ENCODE data around the gene RNF26.

The RNF26 gene

GRCh38 chr11:119320240-119320775 lies 14.0 kb upstream of the RNF26 start:
- Histone ChIP-seq H3K4me1 (ENCODE audit: insufficient read depth, insufficient read length) (peaks cover 18% of the 10 kb centered on the region), H3K9ac (ENCODE audit: insufficient read length, low read depth) (peak overlapping the region; percentile 75)

DNA sequence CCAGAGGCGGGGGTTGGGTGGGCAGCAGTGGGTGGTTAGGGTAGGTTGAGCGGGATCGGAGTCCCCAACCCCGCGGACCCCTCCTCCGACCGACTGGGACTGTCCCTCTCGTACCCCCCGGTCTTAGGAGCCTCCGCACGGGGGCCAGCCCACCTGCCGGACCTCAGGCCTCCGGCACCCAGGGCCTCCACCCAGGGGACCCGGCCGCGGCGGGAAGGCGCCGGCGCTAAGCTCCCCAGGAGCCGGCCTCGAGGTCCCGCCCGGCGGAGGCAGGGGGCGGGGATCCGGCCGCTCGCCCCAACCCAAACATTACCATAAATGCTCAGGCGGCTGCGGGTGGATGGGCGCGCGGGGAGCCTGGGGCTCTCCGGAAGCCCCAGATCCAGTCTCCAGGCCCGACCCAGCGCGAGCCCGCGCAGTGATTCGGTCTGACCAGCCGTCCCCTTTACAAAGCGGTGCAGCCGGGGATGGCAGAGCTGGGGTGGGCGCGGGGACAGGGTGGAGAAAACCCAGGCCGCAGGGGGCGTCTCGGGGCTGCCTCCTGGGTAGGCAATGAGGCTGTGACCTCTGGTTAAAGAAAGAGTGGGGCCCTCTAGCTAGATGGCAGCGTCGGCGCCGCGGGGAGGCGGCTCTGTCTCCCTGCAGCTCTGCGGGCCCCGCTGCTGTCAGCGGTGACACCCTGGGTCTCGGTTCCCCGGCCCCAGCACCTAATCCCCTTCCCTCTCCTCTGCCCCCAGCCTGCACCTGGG lies 13.4 kb upstream of the RNF26 start:
- Histone ChIP-seq H3K4me3 (ENCODE audit: insufficient read length, low read depth) (peak overlapping the region; percentile 39), H3K4me1 (ENCODE audit: insufficient read depth, insufficient read length) (peaks cover 15% of the 10 kb centered on the region)
- no peak for DNase-seq (ENCODE audit: low read depth, low spot score)

More at GRCh38 chr11:119320240-119320775, 14.0 kb upstream of the RNF26 start:
- peak overlapping the region; percentile 39 for H3K4me3 ChIP-seq (ENCODE audit: insufficient read length, low read depth)
- no peaks in the 10 kb centered on the region for H3K9me3 ChIP-seq (ENCODE audit: insufficient read depth, low read length)
- H3K27me3 ChIP-seq (ENCODE audit: insufficient read depth, insufficient read length): peaks cover 14% of the 10 kb centered on the region
- no peak for DNase-seq (ENCODE audit: low read depth, low spot score)
- no peaks in the 10 kb centered on the region for H3K36me3 ChIP-seq (ENCODE audit: insufficient read depth, insufficient read length, low read length)
- no peak for TF ChIP-seq ZNF274 (IDR thresholded peaks at IDR 0.05; ENCODE audit: low read depth, low read length)
- no peak for TF ChIP-seq YY1 (IDR thresholded peaks at IDR 0.05; ENCODE audit: insufficient read depth, insufficient read length)
- TF ChIP-seq SUZ12 (IDR thresholded peaks at IDR 0.05; ENCODE audit: extremely low read depth, insufficient read depth, insufficient read length): no peak

DNA sequence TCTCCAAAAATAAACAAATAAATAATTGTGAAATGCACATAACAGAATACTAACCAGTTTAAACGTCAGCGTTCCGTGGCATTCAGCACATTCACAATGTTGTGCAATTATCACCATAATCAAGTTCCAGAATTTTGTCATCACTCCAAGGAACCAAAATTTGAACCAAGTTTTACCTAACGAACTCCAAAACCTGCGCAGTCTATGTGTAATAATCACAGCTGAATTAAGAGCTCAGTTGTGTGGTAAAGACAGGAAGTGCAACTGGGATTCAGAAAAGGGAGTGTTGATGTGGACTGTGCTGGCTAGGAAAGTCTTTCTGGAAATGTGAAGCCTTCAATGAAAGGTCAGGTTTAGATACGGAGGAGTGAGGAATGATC lies 12.0 kb upstream of the RNF26 start:
- no peak overlapping the region for H3K4me3 ChIP-seq (ENCODE audit: insufficient read length, low read depth)
- no peaks in the 10 kb centered on the region for H3K36me3 ChIP-seq (ENCODE audit: insufficient read depth, insufficient read length, low read length)
- DNase-seq (ENCODE audit: low read depth, low spot score): no peak
- H3K9ac ChIP-seq (ENCODE audit: insufficient read length, low read depth): peak overlapping the region; percentile 75
- no peaks in the 10 kb centered on the region for H3K9me3 ChIP-seq (ENCODE audit: insufficient read depth, low read length)
- TF ChIP-seq SUZ12 (IDR thresholded peaks at IDR 0.05; ENCODE audit: extremely low read depth, insufficient read depth, insufficient read length): no peak
- no peak for TF ChIP-seq YY1 (IDR thresholded peaks at IDR 0.05; ENCODE audit: insufficient read depth, insufficient read length)
- TF ChIP-seq ZNF274 (IDR thresholded peaks at IDR 0.05; ENCODE audit: low read depth, low read length): no peak
- no peaks in the 10 kb centered on the region for H3K27me3 ChIP-seq (ENCODE audit: insufficient read depth, insufficient read length)
- H3K4me1 ChIP-seq (ENCODE audit: insufficient read depth, insufficient read length): peaks cover 12% of the 10 kb centered on the region

More for the DNA sequence above, 13.4 kb upstream of the RNF26 start:
- H3K36me3 ChIP-seq (ENCODE audit: insufficient read depth, insufficient read length, low read length): no peaks in the 10 kb centered on the region
- H3K9me3 ChIP-seq (ENCODE audit: insufficient read depth, low read length): no peaks in the 10 kb centered on the region
- H3K27me3 ChIP-seq (ENCODE audit: insufficient read depth, insufficient read length): peaks cover 8% of the 10 kb centered on the region
- H3K9ac ChIP-seq (ENCODE audit: insufficient read length, low read depth): peak overlapping the region; percentile 75
- TF ChIP-seq ZNF274 (IDR thresholded peaks at IDR 0.05; ENCODE audit: low read depth, low read length) (no peak), SUZ12 (IDR thresholded peaks at IDR 0.05; ENCODE audit: extremely low read depth, insufficient read depth, insufficient read length) (no peak), YY1 (IDR thresholded peaks at IDR 0.05; ENCODE audit: insufficient read depth, insufficient read length) (no peak)

DNA sequence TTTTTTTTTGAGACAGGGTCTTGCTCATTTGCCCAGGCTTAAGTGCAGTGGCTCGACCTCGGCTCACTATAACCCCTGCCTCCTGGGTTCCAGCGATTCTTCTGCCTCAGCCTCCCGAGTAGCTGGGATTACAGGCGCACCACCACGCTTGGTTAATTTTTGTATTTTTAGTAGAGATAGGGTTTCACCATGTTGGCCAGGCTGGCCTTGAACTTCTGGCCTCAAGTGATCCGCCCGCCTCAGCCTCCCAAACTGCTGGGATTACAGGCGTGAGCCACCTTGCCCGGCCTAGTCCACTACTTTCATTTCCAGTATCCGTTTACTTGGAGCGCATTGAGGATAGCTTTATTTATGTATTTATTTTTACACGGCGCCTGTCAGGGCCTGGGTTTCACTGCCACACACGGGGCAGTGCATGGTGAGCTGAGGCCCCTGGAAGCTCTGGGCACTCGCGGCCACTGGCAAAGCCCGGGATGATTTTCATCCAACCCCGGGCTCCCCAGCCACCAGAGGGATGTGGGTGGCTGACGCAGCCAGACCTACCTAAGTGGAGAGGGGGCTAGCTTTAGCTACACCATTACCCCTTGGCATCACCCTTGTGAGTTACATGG lies 11.3 kb upstream of the RNF26 start:
- Histone ChIP-seq H3K4me1 (ENCODE audit: insufficient read depth, insufficient read length) (peaks cover 6% of the 10 kb centered on the region), H3K9ac (ENCODE audit: insufficient read length, low read depth) (no peak overlapping the region), H3K27me3 (ENCODE audit: insufficient read depth, insufficient read length) (no peaks in the 10 kb centered on the region), H3K4me3 (ENCODE audit: insufficient read length, low read depth) (no peak overlapping the region), H3K9me3 (ENCODE audit: insufficient read depth, low read length) (no peaks in the 10 kb centered on the region), H3K36me3 (ENCODE audit: insufficient read depth, insufficient read length, low read length) (no peaks in the 10 kb centered on the region)
- DNase-seq (ENCODE audit: low read depth, low spot score): no peak
- TF ChIP-seq ZNF274 (IDR thresholded peaks at IDR 0.05; ENCODE audit: low read depth, low read length) (no peak), SUZ12 (IDR thresholded peaks at IDR 0.05; ENCODE audit: extremely low read depth, insufficient read depth, insufficient read length) (no peak), YY1 (IDR thresholded peaks at IDR 0.05; ENCODE audit: insufficient read depth, insufficient read length) (no peak)

DNA sequence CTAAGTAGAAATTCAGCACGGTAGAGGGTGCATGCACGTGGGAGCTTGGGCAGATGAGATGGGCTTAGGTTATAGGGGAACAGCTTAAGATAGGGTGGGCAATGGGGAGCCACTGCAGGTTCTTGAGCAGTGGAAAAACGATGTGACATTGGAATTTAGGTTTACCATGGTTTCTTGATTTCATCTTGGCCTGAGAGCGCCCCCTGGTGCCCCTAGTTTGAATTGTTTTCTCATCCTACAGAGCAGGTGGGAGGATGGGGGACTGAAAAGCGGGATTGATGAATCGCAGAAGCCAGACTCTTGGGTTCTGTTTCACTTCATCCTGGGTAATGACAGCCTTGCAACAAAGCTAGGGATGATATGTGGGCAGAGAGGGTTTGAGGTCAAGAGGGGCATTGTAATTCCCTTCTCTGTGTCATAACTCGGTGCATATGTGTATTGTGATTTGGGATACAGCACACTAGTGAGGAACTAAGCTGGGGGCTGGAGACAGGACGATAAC lies 10.7 kb upstream of the RNF26 start:
- peak; percentile 71 for DNase-seq (ENCODE audit: low read depth, low spot score)
- H3K9ac ChIP-seq (ENCODE audit: insufficient read length, low read depth): no peak overlapping the region
- H3K4me3 ChIP-seq (ENCODE audit: insufficient read length, low read depth): no peak overlapping the region
- H3K4me1 ChIP-seq (ENCODE audit: insufficient read depth, insufficient read length): peaks cover 6% of the 10 kb centered on the region
- no peaks in the 10 kb centered on the region for H3K9me3 ChIP-seq (ENCODE audit: insufficient read depth, low read length)
- TF ChIP-seq SUZ12 (IDR thresholded peaks at IDR 0.05; ENCODE audit: extremely low read depth, insufficient read depth, insufficient read length) (no peak), YY1 (IDR thresholded peaks at IDR 0.05; ENCODE audit: insufficient read depth, insufficient read length) (no peak), ZNF274 (IDR thresholded peaks at IDR 0.05; ENCODE audit: low read depth, low read length) (no peak)
- H3K27me3 ChIP-seq (ENCODE audit: insufficient read depth, insufficient read length): no peaks in the 10 kb centered on the region
- no peaks in the 10 kb centered on the region for H3K36me3 ChIP-seq (ENCODE audit: insufficient read depth, insufficient read length, low read length)

DNA sequence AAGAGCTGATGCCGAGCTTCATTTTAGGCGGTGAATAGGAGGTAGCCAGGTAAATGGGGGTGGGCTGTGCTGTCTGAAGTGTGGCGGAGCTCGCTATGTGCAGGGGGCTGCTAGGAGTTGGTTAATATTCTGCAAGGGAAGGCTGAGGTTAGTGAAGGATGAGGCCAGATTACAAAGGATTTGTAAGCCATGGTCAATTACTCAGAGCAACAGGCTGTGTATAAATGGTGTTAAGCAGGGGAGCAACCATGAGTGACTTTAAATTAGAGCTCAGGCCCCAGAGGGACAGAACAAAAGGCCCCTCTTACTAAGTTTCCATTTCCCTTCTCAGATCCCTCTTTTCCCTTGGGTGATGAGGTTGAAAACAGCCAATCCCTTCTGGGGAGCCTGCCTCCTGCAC lies 10.1 kb upstream of the RNF26 start:
- no peak overlapping the region for H3K9ac ChIP-seq (ENCODE audit: insufficient read length, low read depth)

GRCh38 chr11:119329320-119329719 lies 5.0 kb upstream of the RNF26 start:
- H3K4me1 ChIP-seq (ENCODE audit: insufficient read depth, insufficient read length): peaks cover 2% of the 10 kb centered on the region
- TF ChIP-seq YY1 (IDR thresholded peaks at IDR 0.05; ENCODE audit: insufficient read depth, insufficient read length) (no peak), ZNF274 (IDR thresholded peaks at IDR 0.05; ENCODE audit: low read depth, low read length) (no peak), SUZ12 (IDR thresholded peaks at IDR 0.05; ENCODE audit: extremely low read depth, insufficient read depth, insufficient read length) (no peak)
- DNase-seq (ENCODE audit: low read depth, low spot score): no peak
- no peaks in the 10 kb centered on the region for H3K27me3 ChIP-seq (ENCODE audit: insufficient read depth, insufficient read length)
- H3K9me3 ChIP-seq (ENCODE audit: insufficient read depth, low read length): no peaks in the 10 kb centered on the region
- H3K9ac ChIP-seq (ENCODE audit: insufficient read length, low read depth): no peak overlapping the region
- no peaks in the 10 kb centered on the region for H3K36me3 ChIP-seq (ENCODE audit: insufficient read depth, insufficient read length, low read length)
- H3K4me3 ChIP-seq (ENCODE audit: insufficient read length, low read depth): no peak overlapping the region

More for the DNA sequence above, 10.1 kb upstream of the RNF26 start:
- H3K9me3 ChIP-seq (ENCODE audit: insufficient read depth, low read length): no peaks in the 10 kb centered on the region
- TF ChIP-seq ZNF274 (IDR thresholded peaks at IDR 0.05; ENCODE audit: low read depth, low read length): no peak
- TF ChIP-seq YY1 (IDR thresholded peaks at IDR 0.05; ENCODE audit: insufficient read depth, insufficient read length): no peak
- no peak for TF ChIP-seq SUZ12 (IDR thresholded peaks at IDR 0.05; ENCODE audit: extremely low read depth, insufficient read depth, insufficient read length)
- H3K27me3 ChIP-seq (ENCODE audit: insufficient read depth, insufficient read length): no peaks in the 10 kb centered on the region
- DNase-seq (ENCODE audit: low read depth, low spot score): no peak
- no peak overlapping the region for H3K4me3 ChIP-seq (ENCODE audit: insufficient read length, low read depth)
- no peaks in the 10 kb centered on the region for H3K36me3 ChIP-seq (ENCODE audit: insufficient read depth, insufficient read length, low read length)
- H3K4me1 ChIP-seq (ENCODE audit: insufficient read depth, insufficient read length): peaks cover 6% of the 10 kb centered on the region

Data from NT2/D1 (cell line).